ENCODE measurements around the gene SLC25A12. TPM values are rescaled to one million over a fixed set of nuclear protein-coding genes. Genes with fewer than 3 reads are reported as not detected.

Gene SLC25A12
- total and polyA plus RNA-seq, 9 of the 15 experiments (the other 6 are each of a cell fraction or from before 2014, with no cell fraction given), result 13.5 to 36.5 (median 21.7) TPM

DNA sequence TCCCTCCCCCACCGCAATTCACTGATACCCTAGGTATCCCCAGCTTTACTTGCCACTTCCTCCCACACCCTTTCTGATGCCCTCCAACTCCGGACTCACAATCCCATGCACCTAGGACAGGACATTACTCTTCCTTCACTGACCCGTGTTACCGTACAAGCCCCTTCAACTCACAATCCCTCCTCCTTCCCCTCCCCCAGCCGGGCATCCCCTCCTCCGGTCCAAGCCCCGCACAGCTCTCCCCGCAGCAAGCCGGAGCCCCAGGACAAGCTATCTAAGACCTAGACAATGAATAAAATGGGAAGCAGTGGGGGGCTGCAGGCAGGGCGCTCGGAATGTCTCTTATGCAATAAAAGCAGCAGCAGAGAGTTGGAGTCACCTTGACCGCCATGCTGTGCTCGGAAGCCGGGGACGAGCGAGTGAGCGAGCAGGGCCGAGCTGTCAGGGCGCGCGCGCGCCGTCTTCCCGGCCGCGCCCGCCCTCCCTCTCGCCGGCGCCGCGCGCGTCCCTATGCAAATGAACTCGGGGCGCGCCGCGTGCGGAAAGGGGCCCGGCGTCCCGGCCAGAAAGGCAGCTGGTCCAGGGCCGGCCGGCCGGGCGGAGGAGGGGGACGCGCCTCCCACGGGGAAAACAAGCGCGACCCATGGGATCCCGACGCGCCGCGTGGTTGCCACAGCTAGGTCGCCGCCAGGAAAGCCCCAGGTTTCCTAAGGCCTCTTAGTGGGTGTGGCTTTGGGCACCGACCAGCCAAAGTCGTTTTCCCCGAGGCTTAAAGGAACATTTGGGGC is at the start of gene SLC25A12 (continued):
- TF ChIP-seq, protein P1, sequence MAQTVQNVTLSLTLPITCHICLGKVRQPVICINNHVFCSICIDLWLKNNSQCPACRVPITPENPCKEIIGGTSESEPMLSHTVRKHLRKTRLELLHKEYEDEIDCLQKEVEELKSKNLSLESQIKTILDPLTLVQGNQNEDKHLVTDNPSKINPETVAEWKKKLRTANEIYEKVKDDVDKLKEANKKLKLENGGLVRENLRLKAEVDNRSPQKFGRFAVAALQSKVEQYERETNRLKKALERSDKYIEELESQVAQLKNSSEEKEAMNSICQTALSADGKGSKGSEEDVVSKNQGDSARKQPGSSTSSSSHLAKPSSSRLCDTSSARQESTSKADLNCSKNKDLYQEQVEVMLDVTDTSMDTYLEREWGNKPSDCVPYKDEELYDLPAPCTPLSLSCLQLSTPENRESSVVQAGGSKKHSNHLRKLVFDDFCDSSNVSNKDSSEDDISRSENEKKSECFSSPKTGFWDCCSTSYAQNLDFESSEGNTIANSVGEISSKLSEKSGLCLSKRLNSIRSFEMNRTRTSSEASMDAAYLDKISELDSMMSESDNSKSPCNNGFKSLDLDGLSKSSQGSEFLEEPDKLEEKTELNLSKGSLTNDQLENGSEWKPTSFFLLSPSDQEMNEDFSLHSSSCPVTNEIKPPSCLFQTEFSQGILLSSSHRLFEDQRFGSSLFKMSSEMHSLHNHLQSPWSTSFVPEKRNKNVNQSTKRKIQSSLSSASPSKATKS (CRISPR knock-in tag; IDR thresholded peaks at IDR 0.05), result no peak
- TF ChIP-seq, protein P2, sequence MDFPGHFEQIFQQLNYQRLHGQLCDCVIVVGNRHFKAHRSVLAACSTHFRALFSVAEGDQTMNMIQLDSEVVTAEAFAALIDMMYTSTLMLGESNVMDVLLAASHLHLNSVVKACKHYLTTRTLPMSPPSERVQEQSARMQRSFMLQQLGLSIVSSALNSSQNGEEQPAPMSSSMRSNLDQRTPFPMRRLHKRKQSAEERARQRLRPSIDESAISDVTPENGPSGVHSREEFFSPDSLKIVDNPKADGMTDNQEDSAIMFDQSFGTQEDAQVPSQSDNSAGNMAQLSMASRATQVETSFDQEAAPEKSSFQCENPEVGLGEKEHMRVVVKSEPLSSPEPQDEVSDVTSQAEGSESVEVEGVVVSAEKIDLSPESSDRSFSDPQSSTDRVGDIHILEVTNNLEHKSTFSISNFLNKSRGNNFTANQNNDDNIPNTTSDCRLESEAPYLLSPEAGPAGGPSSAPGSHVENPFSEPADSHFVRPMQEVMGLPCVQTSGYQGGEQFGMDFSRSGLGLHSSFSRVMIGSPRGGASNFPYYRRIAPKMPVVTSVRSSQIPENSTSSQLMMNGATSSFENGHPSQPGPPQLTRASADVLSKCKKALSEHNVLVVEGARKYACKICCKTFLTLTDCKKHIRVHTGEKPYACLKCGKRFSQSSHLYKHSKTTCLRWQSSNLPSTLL (IDR thresholded peaks at IDR 0.05), result no peak
- TF ChIP-seq CHD4 (IDR thresholded peaks at IDR 0.05; ENCODE audit: insufficient read depth, insufficient replicate concordance, low read depth, low read length, poor library complexity, severe bottlenecking) (no peak), CAMTA2 (CRISPR knock-in tag; conservative IDR thresholded peaks at IDR 0.05) (no peak), CBX5 (IDR thresholded peaks at IDR 0.05; ENCODE audit: borderline replicate concordance, low read depth) (no peak), CREB1 (IDR thresholded peaks at IDR 0.05) (peak; percentile 74), CREB1 (CRISPR knock-in tag; IDR thresholded peaks at IDR 0.05) (peak; percentile 63; the same call in 1 of the 2 replicates), KLF16 (IDR thresholded peaks at IDR 0.05) (no peak), ESRRB (CRISPR knock-in tag; IDR thresholded peaks at IDR 0.05; ENCODE audit: borderline replicate concordance) (no peak), FOS (IDR thresholded peaks at IDR 0.05; ENCODE audit: extremely low read depth, insufficient read length) (no peak), SP2 (IDR thresholded peaks at IDR 0.05; ENCODE audit: extremely low read depth, low read depth, low read length, poor library complexity, severe bottlenecking) (no peak)
- TF ChIP-seq, protein P3, sequence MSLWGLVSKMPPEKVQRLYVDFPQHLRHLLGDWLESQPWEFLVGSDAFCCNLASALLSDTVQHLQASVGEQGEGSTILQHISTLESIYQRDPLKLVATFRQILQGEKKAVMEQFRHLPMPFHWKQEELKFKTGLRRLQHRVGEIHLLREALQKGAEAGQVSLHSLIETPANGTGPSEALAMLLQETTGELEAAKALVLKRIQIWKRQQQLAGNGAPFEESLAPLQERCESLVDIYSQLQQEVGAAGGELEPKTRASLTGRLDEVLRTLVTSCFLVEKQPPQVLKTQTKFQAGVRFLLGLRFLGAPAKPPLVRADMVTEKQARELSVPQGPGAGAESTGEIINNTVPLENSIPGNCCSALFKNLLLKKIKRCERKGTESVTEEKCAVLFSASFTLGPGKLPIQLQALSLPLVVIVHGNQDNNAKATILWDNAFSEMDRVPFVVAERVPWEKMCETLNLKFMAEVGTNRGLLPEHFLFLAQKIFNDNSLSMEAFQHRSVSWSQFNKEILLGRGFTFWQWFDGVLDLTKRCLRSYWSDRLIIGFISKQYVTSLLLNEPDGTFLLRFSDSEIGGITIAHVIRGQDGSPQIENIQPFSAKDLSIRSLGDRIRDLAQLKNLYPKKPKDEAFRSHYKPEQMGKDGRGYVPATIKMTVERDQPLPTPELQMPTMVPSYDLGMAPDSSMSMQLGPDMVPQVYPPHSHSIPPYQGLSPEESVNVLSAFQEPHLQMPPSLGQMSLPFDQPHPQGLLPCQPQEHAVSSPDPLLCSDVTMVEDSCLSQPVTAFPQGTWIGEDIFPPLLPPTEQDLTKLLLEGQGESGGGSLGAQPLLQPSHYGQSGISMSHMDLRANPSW (CRISPR knock-in tag; IDR thresholded peaks at IDR 0.05), result no peak
- TF ChIP-seq, protein P4, sequence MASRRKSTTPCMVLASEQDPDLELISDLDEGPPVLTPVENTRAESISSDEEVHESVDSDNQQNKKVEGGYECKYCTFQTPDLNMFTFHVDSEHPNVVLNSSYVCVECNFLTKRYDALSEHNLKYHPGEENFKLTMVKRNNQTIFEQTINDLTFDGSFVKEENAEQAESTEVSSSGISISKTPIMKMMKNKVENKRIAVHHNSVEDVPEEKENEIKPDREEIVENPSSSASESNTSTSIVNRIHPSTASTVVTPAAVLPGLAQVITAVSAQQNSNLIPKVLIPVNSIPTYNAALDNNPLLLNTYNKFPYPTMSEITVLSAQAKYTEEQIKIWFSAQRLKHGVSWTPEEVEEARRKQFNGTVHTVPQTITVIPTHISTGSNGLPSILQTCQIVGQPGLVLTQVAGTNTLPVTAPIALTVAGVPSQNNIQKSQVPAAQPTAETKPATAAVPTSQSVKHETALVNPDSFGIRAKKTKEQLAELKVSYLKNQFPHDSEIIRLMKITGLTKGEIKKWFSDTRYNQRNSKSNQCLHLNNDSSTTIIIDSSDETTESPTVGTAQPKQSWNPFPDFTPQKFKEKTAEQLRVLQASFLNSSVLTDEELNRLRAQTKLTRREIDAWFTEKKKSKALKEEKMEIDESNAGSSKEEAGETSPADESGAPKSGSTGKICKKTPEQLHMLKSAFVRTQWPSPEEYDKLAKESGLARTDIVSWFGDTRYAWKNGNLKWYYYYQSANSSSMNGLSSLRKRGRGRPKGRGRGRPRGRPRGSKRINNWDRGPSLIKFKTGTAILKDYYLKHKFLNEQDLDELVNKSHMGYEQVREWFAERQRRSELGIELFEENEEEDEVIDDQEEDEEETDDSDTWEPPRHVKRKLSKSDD (conservative IDR thresholded peaks at IDR 0.05; ENCODE audit: low read length), result no peak

Measured in K562 (cell line).